Measurements from ENCODE around the gene KRT8. TPM values are rescaled to one million over a fixed set of nuclear protein-coding genes. Genes with fewer than 3 reads are reported as not detected.
"Not testable (repeated sequence)": the region's sequence is repeated elsewhere in the genome, so short reads cannot be mapped to it uniquely, and the experiment has no call there.

The KRT8 gene
- not detected for total RNA-seq

DNA sequence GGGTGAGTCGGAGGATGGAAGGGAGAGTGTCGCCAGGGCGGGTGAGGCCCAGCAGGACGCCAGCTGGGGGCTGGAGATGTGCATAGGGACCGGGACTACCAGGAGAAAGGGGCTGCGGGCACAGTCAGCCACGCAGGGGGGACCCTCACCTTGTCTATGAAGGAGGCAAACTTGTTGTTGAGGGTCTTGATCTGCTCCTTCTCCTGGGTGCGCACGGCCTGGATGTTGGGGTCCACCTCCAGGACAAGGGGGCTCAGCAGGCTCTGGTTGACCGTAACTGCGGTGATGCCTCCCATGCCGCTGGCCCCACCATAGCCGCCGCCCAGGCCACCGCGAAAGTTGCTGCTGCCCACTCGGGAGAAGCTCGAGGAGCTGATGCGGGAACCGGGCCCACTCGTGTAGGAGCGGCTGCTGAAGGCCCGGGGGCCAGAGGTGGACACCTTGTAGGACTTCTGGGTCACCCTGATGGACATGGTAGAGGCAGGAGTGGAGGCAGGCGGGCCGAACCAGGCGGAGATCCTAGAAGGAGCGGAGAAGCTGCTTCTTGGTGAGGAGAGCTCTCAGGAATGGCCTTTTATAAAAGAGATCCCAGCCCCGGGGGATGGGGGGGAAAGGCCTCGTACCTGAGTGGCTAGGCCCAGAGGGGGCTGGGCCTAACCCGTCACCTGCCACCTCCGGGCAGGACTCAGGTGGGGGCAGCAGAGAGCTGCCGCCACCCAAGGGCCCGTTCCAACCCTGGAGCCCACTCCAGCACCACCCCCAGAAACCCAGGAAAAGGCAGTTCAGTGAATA is at the start of gene KRT8:
KRT8 (minus strand) TSS at position 568 of the 792 bp plus-strand sequence; CDS start at position 473, 95 bp downstream.
- not testable (repeated sequence) for DNase-seq

DNA sequence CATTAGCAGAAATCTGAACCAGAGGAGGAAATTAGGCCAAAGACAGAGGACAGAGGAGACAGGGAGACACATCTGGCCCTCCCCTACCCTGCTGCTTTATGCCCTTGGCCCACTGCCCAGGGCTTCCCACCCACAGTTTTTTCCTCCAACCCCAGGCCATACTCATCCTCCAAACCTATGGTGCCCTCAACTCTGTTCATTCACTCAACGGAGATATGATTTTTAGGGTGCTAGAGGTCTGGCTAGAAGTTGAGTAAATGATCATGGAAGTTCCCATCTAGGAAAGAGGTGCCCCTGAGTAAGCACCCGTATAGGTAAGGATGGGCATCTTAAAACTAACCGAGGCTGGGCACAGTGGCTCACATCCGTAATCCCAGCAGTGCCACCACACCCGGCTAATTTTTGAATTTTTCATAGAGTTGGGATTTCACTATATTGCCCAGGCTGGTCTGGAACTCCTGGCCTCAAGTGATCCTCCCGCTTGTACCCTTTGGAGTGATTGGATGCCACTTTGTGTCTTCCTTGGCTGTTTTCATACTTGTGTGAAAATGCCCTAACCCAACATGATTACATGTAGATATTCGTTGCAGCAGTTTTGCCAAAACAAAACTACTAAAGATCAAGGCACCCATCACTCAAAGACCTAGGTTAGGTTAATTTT is 48.4 kb upstream of the KRT8 start:
- no peak for DNase-seq

DNA sequence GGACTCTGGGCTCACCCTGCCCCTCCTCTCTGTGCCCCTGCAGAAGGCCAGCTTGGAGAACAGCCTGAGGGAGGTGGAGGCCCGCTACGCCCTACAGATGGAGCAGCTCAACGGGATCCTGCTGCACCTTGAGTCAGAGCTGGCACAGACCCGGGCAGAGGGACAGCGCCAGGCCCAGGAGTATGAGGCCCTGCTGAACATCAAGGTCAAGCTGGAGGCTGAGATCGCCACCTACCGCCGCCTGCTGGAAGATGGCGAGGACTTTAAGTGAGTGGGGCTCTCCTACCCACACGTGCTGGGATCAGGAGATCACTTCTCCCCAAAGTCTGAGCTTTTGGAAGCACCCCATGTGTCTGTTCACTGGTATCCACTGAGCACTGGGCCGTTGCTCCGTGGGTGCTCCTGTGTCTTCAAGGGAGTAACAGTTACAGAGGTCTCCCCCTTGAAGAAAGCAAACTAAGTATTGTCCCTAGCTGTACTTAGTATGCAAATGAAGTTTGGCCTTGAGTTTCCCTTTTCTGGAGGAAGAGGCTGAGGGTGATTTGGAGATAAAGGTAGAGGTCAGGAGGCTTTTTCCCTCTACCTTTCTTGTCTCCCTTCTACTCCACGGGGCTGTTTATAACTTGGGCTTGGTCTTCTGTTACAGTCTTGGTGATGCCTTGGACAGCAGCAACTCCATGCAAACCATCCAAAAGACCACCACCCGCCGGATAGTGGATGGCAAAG is 47.4 kb upstream of the KRT8 start:
- DNase-seq = no peak

DNA sequence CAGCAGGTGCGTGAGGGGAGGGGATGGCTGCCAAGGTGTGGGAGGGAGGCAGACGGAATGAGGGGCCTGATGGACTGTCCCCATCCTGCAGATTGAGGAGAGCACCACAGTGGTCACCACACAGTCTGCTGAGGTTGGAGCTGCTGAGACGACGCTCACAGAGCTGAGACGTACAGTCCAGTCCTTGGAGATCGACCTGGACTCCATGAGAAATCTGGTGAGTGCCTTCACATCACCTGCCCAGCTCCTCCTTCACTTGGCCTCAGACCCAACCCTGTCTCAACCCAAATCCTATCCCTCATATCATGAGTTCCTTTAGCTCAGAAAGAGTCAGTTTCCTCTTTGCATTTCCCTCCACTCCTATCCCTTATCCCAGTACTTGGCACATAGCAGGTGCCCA is 46.8 kb upstream of the KRT8 start:
- DNase-seq = no peak

DNA sequence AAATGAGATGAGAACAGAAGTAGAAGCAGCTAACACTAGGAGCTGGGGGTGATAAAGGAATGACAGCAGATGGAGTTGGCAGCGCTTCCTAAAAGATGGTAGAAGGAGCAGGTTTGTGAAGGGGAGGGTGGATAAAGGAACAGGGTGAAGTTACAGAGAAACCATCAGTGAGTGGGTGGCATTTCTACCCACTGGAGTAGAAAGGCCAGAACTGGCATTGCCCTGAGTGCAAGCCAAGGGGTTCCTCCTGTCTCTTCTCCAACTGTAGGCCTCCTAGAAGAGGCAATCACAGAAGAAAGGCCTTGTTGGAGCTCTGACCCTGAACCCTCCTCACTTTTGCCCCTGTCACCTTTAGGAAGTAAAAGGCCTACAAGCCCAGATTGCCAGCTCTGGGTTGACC is 46.2 kb upstream of the KRT8 start:
- DNase-seq = no peak

DNA sequence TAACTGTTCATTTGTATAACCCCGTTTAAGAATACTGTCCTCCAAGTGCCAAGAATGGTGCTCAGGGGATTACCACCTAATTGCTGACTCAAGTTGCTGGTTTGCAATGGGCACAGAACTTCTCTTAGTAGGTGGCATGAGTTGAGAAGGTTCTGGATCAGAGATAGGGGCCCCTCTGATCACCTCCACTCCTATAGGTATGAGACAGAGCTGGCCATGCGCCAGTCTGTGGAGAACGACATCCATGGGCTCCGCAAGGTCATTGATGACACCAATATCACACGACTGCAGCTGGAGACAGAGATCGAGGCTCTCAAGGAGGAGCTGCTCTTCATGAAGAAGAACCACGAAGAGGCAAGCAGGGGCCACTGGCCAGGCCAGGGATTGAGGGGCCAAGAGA is 45.7 kb upstream of the KRT8 start:
- DNase-seq = no peak

DNA sequence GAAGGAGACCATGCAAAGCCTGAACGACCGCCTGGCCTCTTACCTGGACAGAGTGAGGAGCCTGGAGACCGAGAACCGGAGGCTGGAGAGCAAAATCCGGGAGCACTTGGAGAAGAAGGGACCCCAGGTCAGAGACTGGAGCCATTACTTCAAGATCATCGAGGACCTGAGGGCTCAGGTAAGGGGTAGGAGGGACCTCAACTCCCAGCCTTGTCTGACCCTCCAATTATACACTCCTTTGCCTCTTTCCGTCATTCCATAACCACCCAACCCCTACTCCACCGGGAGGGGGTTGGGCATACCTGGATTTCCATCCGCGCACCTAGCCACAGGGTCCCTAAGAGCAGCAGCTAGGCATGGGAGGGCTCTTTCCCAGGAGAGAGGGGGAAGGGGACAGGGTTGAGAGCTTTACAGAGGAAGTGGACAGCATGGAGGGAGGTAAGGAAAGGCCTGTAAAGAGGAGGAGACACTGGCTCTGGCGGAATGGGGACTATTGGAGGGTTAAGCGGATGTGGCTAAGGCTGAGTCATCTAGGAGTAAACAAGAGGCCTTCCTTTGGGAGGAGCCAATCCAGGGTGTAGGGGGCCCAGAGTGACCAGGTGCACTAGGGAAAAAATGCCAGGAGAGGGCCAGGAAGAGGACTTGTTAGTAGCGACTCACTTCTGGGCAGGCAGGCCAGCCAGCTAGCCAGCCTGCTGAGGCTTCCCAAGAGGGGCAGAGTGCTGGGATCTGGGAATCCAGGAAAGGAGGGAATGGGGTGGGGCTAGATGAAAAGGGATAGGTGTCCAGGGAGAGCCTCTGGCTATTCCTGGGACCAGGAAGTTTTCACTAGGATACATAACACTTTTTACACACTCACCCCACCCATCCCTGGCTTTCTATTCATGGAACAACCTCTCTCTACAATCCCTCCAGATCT is 44.8 kb upstream of the KRT8 start:
- no peak for DNase-seq

DNA sequence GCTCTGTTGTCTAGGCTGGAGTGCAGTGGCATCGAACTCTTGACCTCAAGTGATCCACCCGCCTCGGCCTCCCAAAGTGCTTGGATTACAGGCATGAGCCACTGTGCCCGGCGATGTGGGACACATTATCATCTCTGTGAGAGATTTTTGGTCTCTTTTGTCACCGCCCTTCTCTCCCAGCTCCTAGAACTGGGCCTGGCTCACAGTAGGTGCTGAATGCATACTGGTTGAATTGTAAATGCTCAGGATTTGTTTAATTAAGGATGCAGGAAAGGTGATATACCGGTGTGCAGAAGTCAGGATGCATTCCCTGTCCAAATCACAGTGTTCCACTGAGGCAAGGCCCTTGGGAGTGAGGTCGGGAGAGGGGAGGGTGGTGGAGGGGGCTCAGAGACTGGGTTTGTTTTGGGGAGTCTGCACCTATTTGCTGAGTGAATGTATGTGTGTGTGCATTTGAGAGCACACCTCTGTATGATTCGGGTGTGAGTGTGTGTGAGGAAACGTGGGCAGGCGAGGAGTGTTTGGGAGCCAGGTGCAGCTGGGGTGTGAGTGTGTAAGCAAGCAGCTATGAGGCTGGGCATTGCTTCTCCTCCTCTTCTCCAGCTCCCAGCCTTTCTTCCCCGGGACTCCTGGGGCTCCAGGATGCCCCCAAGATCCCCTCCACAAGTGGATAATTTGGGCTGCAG is 43.0 kb upstream of the KRT8 start:
- no peak for DNase-seq

DNA sequence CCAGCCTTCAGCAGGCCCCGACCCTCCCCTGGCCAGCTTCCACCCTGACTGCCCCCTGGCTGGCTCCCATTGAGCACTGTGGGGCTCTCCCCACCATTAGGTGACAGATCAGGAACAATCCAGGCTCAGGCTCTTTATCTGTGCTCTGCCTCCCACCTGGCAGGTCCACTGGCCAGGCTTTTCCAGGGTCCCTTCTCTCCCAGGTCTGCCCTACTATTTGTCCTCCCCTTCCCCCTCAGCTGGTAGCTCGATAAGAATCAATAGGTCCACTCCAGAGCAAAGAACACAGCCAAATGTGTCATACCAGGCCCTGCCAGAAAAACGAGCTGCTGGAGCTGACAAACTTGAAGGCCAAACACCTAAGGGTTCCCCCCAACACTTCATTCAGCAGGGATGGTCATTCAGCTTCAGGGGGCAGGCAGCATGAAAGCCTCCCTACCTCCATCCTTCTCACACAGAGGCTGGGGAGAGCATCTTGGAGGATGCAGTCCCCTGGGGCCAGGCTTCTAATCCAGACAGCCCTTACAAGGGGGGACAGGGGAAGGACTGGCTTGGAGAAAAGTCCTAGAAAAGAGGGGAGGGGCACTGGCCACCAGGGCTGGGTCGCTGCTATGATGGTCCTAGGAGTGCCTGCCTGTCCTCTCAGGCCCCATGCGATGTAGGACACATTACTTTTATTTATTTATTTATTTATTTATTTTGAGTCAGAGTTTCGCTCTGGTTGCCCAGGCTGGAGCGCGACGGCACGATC is 42.1 kb upstream of the KRT8 start:
- DNase-seq = no peak

DNA sequence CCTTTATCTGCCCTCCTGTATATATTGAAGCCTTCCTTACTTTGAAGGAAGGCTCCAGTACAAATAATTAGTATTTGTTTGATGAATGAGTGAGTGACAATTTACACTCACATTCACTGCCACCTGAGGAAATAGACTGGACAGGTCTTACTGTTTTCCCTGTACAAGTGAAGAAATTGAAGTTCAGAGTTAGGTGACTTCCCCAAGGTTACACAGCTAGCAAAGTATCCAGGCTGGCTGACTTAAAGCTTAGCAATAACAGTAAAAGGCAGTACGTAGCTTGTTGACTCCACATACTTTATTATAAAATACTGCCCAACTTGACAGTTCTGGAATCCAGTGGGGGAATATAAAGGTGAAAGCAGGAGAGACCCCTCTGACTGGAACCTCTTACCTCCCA is 41.5 kb upstream of the KRT8 start:
- no peak for DNase-seq

DNA sequence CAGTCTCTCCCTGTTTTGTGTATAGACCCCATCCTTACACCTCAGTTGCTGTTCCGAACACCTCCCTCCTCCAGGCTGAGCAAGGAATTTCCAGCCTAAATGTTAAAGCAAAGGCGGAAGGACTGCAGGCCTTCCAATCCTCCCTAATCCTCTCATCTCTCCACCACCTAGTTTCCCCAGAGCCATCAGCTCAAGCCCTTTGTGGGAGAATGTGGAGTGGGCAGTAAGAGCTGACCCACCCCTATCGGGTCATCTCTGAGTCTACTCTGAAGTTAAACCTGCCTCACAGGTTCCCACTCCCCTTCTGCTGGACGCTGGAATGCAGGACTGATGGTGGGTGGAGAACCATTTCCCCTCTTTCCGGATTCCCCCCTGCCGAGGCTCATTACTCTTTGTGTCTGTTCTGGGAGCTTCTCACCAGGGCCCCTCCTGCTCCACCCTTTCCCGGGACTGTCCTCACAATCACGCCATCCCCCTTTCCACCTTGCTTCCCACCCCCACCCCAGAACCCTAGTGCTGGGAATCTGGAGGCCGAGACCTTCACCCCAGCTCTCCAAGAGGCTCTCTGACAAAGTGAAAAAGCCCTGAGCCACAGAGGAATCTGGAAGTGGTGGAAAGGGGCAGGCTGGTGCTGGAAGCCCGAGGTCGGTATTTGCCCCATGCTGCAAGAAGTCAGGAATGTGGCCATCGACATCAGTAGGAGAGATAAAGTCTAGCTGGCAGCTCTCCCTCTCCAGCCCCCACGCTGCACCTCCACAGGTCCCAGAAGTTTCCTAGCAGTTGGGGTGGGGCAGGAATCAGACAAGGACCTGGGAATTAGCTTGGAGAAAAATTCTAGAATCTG is 40.7 kb upstream of the KRT8 start:
- DNase-seq = no peak

DNA sequence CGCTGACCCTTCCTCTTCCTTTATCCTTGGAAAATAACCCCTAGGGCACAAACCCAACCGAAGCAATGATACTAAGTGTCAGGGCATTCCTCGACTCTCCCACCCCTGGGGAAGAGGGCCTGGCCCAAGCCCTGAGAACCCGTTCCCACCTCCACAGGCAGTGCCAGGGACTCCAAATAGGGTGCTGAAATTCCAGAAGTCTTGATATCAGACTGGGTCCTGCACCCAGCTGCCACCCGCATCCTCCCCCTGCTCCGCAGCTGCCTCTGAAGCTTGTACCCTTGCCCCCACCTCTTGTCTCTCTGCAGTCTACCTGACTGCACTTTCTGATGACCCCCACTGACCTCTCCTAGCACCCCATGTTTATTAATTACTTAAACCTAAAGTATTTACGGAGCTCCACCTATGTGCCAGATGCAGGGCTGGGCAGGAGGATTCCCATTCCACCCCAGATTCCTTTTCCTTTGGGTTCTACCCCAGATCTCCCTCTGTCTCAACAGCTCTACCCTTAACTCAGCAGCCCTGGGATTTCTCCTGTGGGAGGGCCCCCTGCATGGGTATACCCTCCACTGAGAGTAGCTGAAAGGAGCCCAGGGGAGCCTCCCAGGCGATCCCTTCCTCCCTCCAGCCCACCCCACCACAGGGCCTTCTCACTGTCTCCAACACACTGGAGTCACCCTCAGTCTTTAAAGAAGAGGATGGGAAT is 40.0 kb upstream of the KRT8 start:
- no peak for DNase-seq

DNA sequence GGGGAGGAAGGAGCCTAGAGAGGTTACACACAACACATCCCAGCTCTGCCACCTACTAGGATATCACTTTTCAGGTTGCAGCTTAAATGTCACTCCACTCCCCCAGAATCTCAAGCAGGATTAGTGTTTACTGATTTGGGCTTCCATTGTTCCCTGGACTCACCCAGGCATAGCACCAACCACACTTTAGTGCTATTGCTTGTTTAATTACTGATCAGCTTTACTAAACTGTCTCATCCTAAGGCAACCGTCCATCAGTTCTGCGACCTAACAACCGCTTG is 38.0 kb upstream of the KRT8 start:
- DNase-seq = no peak

DNA sequence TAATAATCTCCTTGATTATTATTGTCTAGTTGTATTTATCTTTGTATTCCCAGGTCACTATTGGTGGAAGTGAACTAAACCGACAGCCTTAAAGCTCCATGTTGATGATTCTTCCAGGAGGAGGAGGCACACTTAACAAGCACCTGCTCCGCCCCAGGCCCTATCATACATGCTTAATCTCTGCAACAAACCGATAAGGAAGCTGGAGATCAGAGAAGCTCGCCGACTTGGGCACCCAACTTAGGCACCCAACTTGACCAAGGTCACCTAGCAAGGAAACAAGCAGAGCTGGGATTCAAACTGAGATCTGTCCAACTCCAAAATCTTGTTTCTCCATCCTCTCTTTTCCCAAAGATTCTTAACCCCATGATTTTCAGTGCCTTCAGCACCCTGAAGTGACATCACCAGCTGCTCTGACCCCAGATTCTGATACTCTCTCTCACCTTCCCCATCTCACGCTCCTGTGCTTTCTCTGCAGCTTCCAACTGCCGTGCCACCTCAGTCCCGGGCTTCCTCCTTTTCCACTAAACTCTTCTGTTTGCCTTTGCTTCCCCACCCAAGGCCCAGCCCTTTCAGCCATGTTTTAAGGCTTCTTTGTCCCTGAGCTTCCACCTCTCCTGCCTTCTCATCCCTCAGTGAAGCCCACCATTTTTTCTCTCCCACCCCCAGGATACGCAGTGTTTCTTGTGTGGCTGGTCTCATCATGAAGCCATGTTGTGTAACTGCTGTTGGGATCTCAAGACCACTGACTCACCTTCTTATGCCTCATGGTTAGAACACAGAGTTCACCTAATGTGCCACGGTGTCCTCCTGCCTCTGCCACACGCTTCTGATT is 37.4 kb upstream of the KRT8 start:
- no peak for DNase-seq

DNA sequence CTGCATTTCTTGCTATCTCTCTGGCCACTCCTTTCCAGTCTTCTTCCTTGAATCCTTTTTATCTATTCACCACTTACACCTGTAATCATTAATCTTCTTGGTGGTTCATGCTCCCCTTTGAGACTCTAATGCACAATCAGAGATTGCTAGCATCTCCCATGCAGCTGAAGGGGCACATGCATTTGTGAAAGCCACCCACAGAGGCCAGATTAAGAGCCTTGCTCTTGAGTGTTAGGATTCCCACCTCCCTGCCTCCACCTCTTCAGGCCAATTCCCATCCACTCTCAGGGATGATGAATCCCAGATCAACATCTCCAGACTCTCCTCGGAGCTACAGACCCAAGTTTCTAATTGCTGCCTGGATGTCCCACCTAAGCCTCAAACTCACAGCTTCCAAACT is 24.7 kb upstream of the KRT8 start:
- no peak for DNase-seq

DNA sequence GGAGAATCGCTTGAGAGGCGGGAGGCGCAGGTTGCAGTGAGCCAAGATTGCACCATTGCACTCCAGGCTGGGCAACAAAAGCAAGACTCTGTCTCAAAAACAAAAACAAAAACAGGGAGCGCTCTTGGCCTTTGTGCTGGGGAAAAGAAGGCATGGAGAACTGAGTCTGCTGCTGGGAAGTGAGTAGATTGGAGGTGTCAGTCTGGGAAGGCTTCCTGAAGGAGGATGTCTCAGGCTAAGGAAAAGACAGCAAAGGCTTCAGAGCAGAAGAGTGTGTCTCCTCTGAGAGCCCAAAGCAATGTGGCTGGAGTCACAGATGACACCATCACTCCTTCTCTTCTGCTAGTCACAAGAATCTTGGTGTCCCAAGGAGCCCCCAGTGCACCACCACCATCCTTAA is 23.1 kb upstream of the KRT8 start:
- DNase-seq = no peak

DNA sequence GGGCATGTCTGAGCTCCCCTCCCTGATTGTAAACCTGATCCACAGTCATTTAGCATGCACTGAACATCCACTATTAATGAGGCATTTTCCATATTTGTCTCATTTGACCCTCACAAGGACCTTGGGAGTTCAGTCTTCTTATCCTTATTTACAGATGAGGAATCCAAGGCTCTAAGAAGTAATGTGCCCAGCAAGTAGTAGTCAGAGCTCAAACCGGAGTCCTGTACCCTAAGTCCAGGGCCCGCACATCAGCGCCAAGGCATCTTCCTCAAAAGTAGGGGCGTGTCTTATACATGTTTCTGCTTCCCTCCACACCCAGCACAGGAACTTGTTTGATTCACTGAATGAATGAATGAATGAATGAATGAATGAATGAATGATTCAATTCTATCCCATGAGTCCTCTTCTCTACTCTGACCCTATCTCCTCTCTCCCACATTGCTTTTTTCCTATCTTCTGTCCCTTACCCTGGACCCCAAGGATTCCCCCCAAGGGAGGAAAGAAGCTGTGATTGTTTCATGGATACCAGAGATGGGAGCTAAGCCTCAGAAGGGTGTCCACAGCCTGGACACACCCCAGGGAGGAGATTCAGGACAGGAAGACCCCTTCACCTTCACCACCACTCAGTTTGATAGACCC is 21.8 kb upstream of the KRT8 start:
- DNase-seq = no peak
